IMR-90 (cell line): ENCODE data around the gene RAB5B. TPM values are rescaled to one million over a fixed set of nuclear protein-coding genes. Genes with fewer than 3 reads are reported as not detected.

Experiments
- ATAC-seq: fragments of 200-7000 bp; cut with Tn5 transposase; 2 replicates; pipeline ENCODE4 v1.9.1; 2020; ENCODE audit warnings: low read depth, mild to moderate bottlenecking, moderate library complexity
- BruUV-seq: library from RNA; stranded (reverse); fragments of 400-500 nt; replicated peaks from 2 replicates; lab custom pipeline; 2021; lab: Mats Ljungman, UMichigan
- CTCF ChIA-PET: fragments of 300-600 bp; formaldehyde crosslinking; extraction: SDS; loops from one replicate; lab custom pipeline; 2021; ENCODE audit warnings: antibody characterized with exemption; lab: Yijun Ruan, JAX
- POLR2A ChIA-PET: fragments of 300-600 bp; sonication (Branson Sonifier 250); formaldehyde crosslinking; loops from one replicate; lab custom pipeline; 2022; ENCODE audit warnings: antibody characterized with exemption; ENCODE audit not compliant: unreplicated experiment; lab: Charles Lee
- DNase-seq: peaks from one replicate; pipeline ENCODE4 v3.0.0; 2013
- H2AFZ ChIP-seq: replicated peaks from 2 replicates; pipeline ENCODE3; 2013; ENCODE audit warnings: low read length, mild to moderate bottlenecking; ENCODE audit not compliant: poor library complexity
- H2AK5ac ChIP-seq: 2 replicates; pipeline ENCODE4 v1.6.1; 2013; ENCODE audit warnings: low read depth, low read length, inconsistent platforms
- H2AK9ac ChIP-seq: replicated peaks from 2 replicates; pipeline ENCODE3; 2013; ENCODE audit warnings: mild to moderate bottlenecking, low read depth, low read length, moderate library complexity; ENCODE audit not compliant: poor library complexity
- H2BK120ac ChIP-seq: 2 replicates; pipeline ENCODE4 v1.6.1; 2013; ENCODE audit warnings: low read depth, low read length, inconsistent platforms
- H2BK15ac ChIP-seq: 3 replicates; pipeline ENCODE4 v1.6.1; 2013; ENCODE audit warnings: low read depth, low read length, inconsistent platforms
- H2BK20ac ChIP-seq: 2 replicates; pipeline ENCODE4 v1.6.1; 2013; ENCODE audit warnings: low read depth, mild to moderate bottlenecking, inconsistent platforms, low read length, moderate library complexity
- H2BK5ac ChIP-seq: 2 replicates; pipeline ENCODE4 v1.6.1; 2013; ENCODE audit warnings: mild to moderate bottlenecking, low read depth, low read length, inconsistent platforms; ENCODE audit not compliant: poor library complexity, severe bottlenecking
- H3K14ac ChIP-seq: replicated peaks from 2 replicates; pipeline ENCODE4 v1.6.1; 2013; ENCODE audit warnings: low read depth, low read length, inconsistent platforms
- H3K18ac ChIP-seq: 2 replicates; pipeline ENCODE4 v1.6.1; 2013; ENCODE audit warnings: low read depth, low read length, control low read depth
- H3K23ac ChIP-seq: 2 replicates; pipeline ENCODE4 v1.6.1; 2013; ENCODE audit warnings: low read depth, low read length, inconsistent platforms
- H3K27ac ChIP-seq: 2 replicates; pipeline ENCODE4 v1.5.1; 2013; ENCODE audit warnings: mild to moderate bottlenecking, control low read depth, low read length; ENCODE audit not compliant: insufficient read depth
- H3K27me3 ChIP-seq: 2 replicates; pipeline ENCODE4 v1.6.1; 2013; ENCODE audit warnings: low read length; ENCODE audit not compliant: control insufficient read depth, insufficient read depth
- H3K36me3 ChIP-seq: 2 replicates; pipeline ENCODE4 v1.6.1; 2013; ENCODE audit warnings: low read length, mixed read lengths; ENCODE audit not compliant: control insufficient read depth, insufficient read depth
- H3K4ac ChIP-seq: 2 replicates; pipeline ENCODE4 v1.6.1; 2013; ENCODE audit warnings: low read depth, low read length, inconsistent platforms
- H3K4me1 ChIP-seq: 2 replicates; pipeline ENCODE4 v1.6.1; 2013; ENCODE audit warnings: low read length, mixed read lengths; ENCODE audit not compliant: control insufficient read depth, insufficient read depth
- H3K4me2 ChIP-seq: 2 replicates; pipeline ENCODE4 v1.6.1; 2013; ENCODE audit warnings: low read depth, mild to moderate bottlenecking, control low read depth, low read length, moderate library complexity
- H3K4me3 ChIP-seq: 2 replicates; pipeline ENCODE4 v1.5.1; 2013; ENCODE audit warnings: low read depth, mild to moderate bottlenecking, control low read depth, low read length, moderate library complexity; ENCODE audit not compliant: insufficient read depth
- H3K56ac ChIP-seq: 2 replicates; pipeline ENCODE4 v1.6.1; 2013; ENCODE audit warnings: low read length, inconsistent platforms; ENCODE audit not compliant: insufficient read depth; ENCODE audit errors: extremely low read depth
- H3K79me1 ChIP-seq, 2 experiments: 2 replicates each; pipeline ENCODE4 v1.6.1; 2013; ENCODE audit warnings: low read length in 2 of 2, inconsistent platforms in 1 of 2, low read depth in 1 of 2
- H3K9ac ChIP-seq: 2 replicates; pipeline ENCODE4 v1.6.1; 2013; ENCODE audit warnings: low read depth, low read length, control low read depth
- H3K9me1 ChIP-seq: 2 replicates; pipeline ENCODE4 v1.6.1; 2013; ENCODE audit warnings: low read length, inconsistent platforms; ENCODE audit not compliant: insufficient read depth
- H3K9me3 ChIP-seq: 2 replicates; pipeline ENCODE4 v1.6.1; 2013; ENCODE audit warnings: low read length; ENCODE audit not compliant: control insufficient read depth, insufficient read depth
- H4K20me1 ChIP-seq: 2 replicates; pipeline ENCODE4 v1.6.1; 2013; ENCODE audit warnings: low read length, inconsistent platforms; ENCODE audit not compliant: insufficient read depth
- H4K5ac ChIP-seq: 2 replicates; pipeline ENCODE4 v1.6.1; 2013; ENCODE audit warnings: mild to moderate bottlenecking, low read depth, low read length, control low read depth
- H4K8ac ChIP-seq, 2 experiments: 2 replicates each; pipeline ENCODE4 v1.6.1; 2013; ENCODE audit warnings: low read depth in 2 of 2, low read length in 2 of 2, control low read depth in 1 of 2, inconsistent platforms in 1 of 2
- H4K91ac ChIP-seq: 2 replicates; pipeline ENCODE4 v1.6.1; 2013; ENCODE audit warnings: low read depth, low read length, inconsistent platforms; ENCODE audit not compliant: insufficient read depth
- BHLHE40 ChIP-seq: fragments of 150-350 bp; IDR thresholded peaks from 2 replicates; pipeline ENCODE4 v1.6.1; 2016; ENCODE audit warnings: mild to moderate bottlenecking, low read depth, low read length
- CEBPB ChIP-seq: IDR thresholded peaks from 2 replicates; pipeline ENCODE4 v1.6.1; 2012; ENCODE audit warnings: low read depth, low read length, improper control_type of control experiment
- CHD1 ChIP-seq: IDR thresholded peaks from 2 replicates; pipeline ENCODE4 v1.6.1; 2012; ENCODE audit warnings: low read depth, low read length, improper control_type of control experiment
- FOS ChIP-seq: fragments of 150-350 bp; IDR thresholded peaks from 2 replicates; pipeline ENCODE4 v1.6.1; 2016; ENCODE audit warnings: low read depth, low read length
- MAFK ChIP-seq: IDR thresholded peaks from 2 replicates; pipeline ENCODE4 v1.6.1; 2012; ENCODE audit warnings: low read depth, low read length, improper control_type of control experiment
- MAZ ChIP-seq: IDR thresholded peaks from 2 replicates; pipeline ENCODE4 v1.6.1; 2012; ENCODE audit warnings: low read depth, mild to moderate bottlenecking, low read length, improper control_type of control experiment, moderate library complexity, borderline replicate concordance
- NFE2L2 ChIP-seq: fragments of 150-350 bp; IDR thresholded peaks from 2 replicates; pipeline ENCODE4 v1.6.1; 2016; ENCODE audit warnings: low read depth, mild to moderate bottlenecking, low read length
- RAD21 ChIP-seq: IDR thresholded peaks from 2 replicates; pipeline ENCODE4 v1.6.1; 2012; ENCODE audit warnings: low read length, improper control_type of control experiment
- RCOR1 ChIP-seq: IDR thresholded peaks from 2 replicates; pipeline ENCODE4 v1.6.1; 2012; ENCODE audit warnings: mild to moderate bottlenecking, low read length, improper control_type of control experiment; ENCODE audit not compliant: insufficient replicate concordance
- RFX5 ChIP-seq: IDR thresholded peaks from 2 replicates; pipeline ENCODE4 v1.8.0; 2012; ENCODE audit warnings: low read depth, mild to moderate bottlenecking, low read length, moderate library complexity
- SMC3 ChIP-seq: fragments of 150-350 bp; IDR thresholded peaks from 2 replicates; pipeline ENCODE4 v1.6.1; 2016; ENCODE audit warnings: low read depth, mild to moderate bottlenecking, antibody characterized with exemption, low read length, moderate library complexity
- WGBS, 2 experiments: methylation state at CpG; one replicate each; pipeline versions ENCODE4 v1.1.5 to v1.1.7; 2013; ENCODE audit warnings: missing lambda C conversion rate in 2 of 2; ENCODE audit not compliant: insufficient read length in 1 of 2; ENCODE audit errors: extremely low coverage in 2 of 2; 5-methylcytosine and 5-hydroxymethylcytosine counted together
- dilution Hi-C: fragments of 300-500 bp; cut with HindIII; formaldehyde crosslinking; loops from one replicate; pipeline ENCODE4 v1.14.3; 2018; ENCODE audit warnings: low sequenced_read_pairs; ENCODE audit not compliant: unreplicated experiment
- in situ Hi-C: fragments of 300-500 bp; cut with MboI; formaldehyde crosslinking; loops from 3 replicates; pipeline ENCODE4 v1.14.3; 2019; ENCODE audit warnings: low sequenced_read_pairs, inconsistent platforms, mixed read lengths
- intact Hi-C: fragments of 100-400 bp; cut with micrococcal nuclease; formaldehyde crosslinking; loops from 2 replicates; pipeline ENCODE4 v1.10.0; 2022
- polyA plus RNA-seq, 3 experiments: library from polyadenylated mRNA; depleted of rRNA; stranded (reverse); fragments of >200 nt; gene quantifications; 2 replicates each; pipeline ENCODE4 v1.2.3, GENCODE V29; 2012; ENCODE audit warnings: low replicate concordance in 1 of 3
- total RNA-seq: library from RNA; depleted of rRNA; stranded (reverse); fragments of >200 nt; gene quantifications from 2 replicates; pipeline ENCODE4 v1.2.3, GENCODE V29; 2012
- TF ChIP-seq, protein P1 (sequence below): fragments of 150-350 bp; IDR thresholded peaks from 2 replicates; pipeline ENCODE4 v1.6.1; 2016; ENCODE audit warnings: low read depth, mild to moderate bottlenecking, low read length, moderate library complexity, borderline replicate concordance
- TF ChIP-seq, protein P2 (sequence below): conservative IDR thresholded peaks from 2 replicates; pipeline ENCODE4 v1.5.1; 2012; ENCODE audit warnings: mild to moderate bottlenecking, low read depth, low read length, improper control_type of control experiment

Gene RAB5B
- total and polyA plus RNA-seq, 2 of the 4 experiments (the other 2 are of a cell fraction): 56.5 to 99.2 TPM

DNA sequence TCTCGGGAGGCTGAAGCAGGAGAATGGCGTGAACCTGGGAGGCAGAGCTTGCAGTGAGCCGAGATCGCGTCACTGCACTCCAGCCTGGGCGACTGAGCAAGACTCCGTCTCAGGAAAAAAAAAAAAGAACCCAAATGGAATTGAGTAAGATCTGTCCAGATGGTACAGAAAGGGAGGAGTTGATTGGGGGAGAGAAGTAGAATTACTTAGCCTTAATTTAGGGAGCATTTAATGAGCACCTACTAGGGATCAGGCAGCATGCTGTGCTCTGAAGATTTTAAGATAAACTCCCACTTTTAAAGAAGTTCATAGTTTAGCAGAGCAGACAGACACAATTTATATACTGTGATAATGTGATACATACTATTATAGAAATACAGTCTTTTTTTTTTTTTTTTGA lies 4.5 kb downstream of the RAB5B start:
- no peak overlapping the region for H3K18ac ChIP-seq
- H4K91ac ChIP-seq: no peak overlapping the region
- no peak overlapping the region for H2AFZ ChIP-seq
- ChIA-PET POLR2A (interaction anchor here (0.7 kb wide), 1 partner anchor 240 kb away, joined by 4 read pairs; no protein-coding TSS in a partner anchor), CTCF (interaction anchor here (1.1 kb wide), 1 partner anchor 17 kb away, joined by 4 read pairs; no protein-coding TSS in a partner anchor)
- no peak overlapping the region for H2AK9ac ChIP-seq
- H3K27ac ChIP-seq: no peak overlapping the region
- peaks cover 19% of the 10 kb centered on the region for H3K36me3 ChIP-seq
- no peak overlapping the region for H3K4me2 ChIP-seq
- H3K4me3 ChIP-seq: no peak overlapping the region
- no peak overlapping the region for H2BK15ac ChIP-seq
- no peaks in the 10 kb centered on the region for H3K9me3 ChIP-seq
- no peak overlapping the region for H3K14ac ChIP-seq
- in situ Hi-C loops (no loop called here), intact Hi-C loops (no loop called here), dilution Hi-C loops (no loop called here)
- peaks cover 32% of the 10 kb centered on the region; the same call in 1 of the 2 replicates for H4K20me1 ChIP-seq
- H3K9ac ChIP-seq: no peak overlapping the region
- no peak overlapping the region for H2BK20ac ChIP-seq
- H2AK5ac ChIP-seq: no peak overlapping the region
- H2BK120ac ChIP-seq: no peak overlapping the region
- no peak overlapping the region for H4K8ac ChIP-seq
- WGBS, 2 experiments: 95% methylated on average over 4 of the region's 7 CpGs; no CpG with 5 or more reads in 1 of the 2 experiments
- peaks cover 2% of the 10 kb centered on the region; the same call in 1 of the 2 replicates for H3K4me1 ChIP-seq
- TF ChIP-seq MAZ (no peak), CHD1 (no peak), BHLHE40 (no peak), FOS (no peak), RFX5 (no peak), RAD21 (no peak), CEBPB (no peak), MAFK (no peak), RCOR1 (no peak), NFE2L2 (no peak), SMC3 (no peak)
- TF ChIP-seq, protein P1, sequence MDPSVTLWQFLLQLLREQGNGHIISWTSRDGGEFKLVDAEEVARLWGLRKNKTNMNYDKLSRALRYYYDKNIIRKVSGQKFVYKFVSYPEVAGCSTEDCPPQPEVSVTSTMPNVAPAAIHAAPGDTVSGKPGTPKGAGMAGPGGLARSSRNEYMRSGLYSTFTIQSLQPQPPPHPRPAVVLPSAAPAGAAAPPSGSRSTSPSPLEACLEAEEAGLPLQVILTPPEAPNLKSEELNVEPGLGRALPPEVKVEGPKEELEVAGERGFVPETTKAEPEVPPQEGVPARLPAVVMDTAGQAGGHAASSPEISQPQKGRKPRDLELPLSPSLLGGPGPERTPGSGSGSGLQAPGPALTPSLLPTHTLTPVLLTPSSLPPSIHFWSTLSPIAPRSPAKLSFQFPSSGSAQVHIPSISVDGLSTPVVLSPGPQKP: no peak
- TF ChIP-seq, protein P2, sequence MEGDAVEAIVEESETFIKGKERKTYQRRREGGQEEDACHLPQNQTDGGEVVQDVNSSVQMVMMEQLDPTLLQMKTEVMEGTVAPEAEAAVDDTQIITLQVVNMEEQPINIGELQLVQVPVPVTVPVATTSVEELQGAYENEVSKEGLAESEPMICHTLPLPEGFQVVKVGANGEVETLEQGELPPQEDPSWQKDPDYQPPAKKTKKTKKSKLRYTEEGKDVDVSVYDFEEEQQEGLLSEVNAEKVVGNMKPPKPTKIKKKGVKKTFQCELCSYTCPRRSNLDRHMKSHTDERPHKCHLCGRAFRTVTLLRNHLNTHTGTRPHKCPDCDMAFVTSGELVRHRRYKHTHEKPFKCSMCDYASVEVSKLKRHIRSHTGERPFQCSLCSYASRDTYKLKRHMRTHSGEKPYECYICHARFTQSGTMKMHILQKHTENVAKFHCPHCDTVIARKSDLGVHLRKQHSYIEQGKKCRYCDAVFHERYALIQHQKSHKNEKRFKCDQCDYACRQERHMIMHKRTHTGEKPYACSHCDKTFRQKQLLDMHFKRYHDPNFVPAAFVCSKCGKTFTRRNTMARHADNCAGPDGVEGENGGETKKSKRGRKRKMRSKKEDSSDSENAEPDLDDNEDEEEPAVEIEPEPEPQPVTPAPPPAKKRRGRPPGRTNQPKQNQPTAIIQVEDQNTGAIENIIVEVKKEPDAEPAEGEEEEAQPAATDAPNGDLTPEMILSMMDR: no peak
- H4K5ac ChIP-seq: no peak overlapping the region
- BruUV-seq: no TSS peak
- H3K4ac ChIP-seq: no peak overlapping the region
- DNase-seq (no peak), ATAC-seq (no peak)
- H3K27me3 ChIP-seq: no peaks in the 10 kb centered on the region
- H3K79me1 ChIP-seq: peaks cover 16 to 72% of the 10 kb centered on the region in 2 experiments
- no peak overlapping the region for H3K56ac ChIP-seq
- H3K9me1 ChIP-seq: no peaks in the 10 kb centered on the region; the same call in 1 of the 2 replicates
- H2BK5ac ChIP-seq: no peak overlapping the region
- no peak overlapping the region for H3K23ac ChIP-seq
